H9 (cell line): Measurements from ENCODE around the gene MLLT3. TPM values are rescaled to one million over a fixed set of nuclear protein-coding genes. Genes with fewer than 3 reads are reported as not detected.

Experiments used
- DNase-seq: peaks from one replicate; pipeline ENCODE4 v3.0.0-alpha.2; 2017
- H2AFZ ChIP-seq: one replicate; pipeline ENCODE4 v1.6.1; 2013; ENCODE audit warnings: mild to moderate bottlenecking, low read length, control low read depth, moderate library complexity
- H2AK5ac ChIP-seq: 2 replicates; pipeline ENCODE4 v1.6.1; 2013; ENCODE audit warnings: low read length, control low read depth, mixed read lengths; ENCODE audit not compliant: insufficient read length
- H2BK120ac ChIP-seq: one replicate; pipeline ENCODE4 v1.6.1; 2013; ENCODE audit warnings: low read depth, mild to moderate bottlenecking, low read length, control low read depth, inconsistent platforms; ENCODE audit not compliant: poor library complexity, severe bottlenecking
- H2BK12ac ChIP-seq: 2 replicates; pipeline ENCODE4 v1.6.1; 2013; ENCODE audit warnings: low read length, control low read depth, mixed read lengths, low read depth; ENCODE audit not compliant: insufficient read length
- H2BK15ac ChIP-seq: 2 replicates; pipeline ENCODE4 v1.6.1; 2013; ENCODE audit warnings: low read depth, low read length, control low read depth
- H2BK20ac ChIP-seq: one replicate; pipeline ENCODE4 v1.6.1; 2013; ENCODE audit warnings: low read depth, mild to moderate bottlenecking, low read length, control low read depth, inconsistent platforms; ENCODE audit not compliant: poor library complexity, severe bottlenecking
- H2BK5ac ChIP-seq: 2 replicates; pipeline ENCODE4 v1.6.1; 2013; ENCODE audit warnings: low read length, control low read depth, mixed read lengths; ENCODE audit not compliant: insufficient read length
- H3K14ac ChIP-seq: 2 replicates; pipeline ENCODE4 v1.6.1; 2013; ENCODE audit warnings: low read length, control low read depth; ENCODE audit not compliant: insufficient read depth
- H3K18ac ChIP-seq: 2 replicates; pipeline ENCODE4 v1.6.1; 2013; ENCODE audit warnings: low read depth, mild to moderate bottlenecking, mixed read lengths, low read length, control low read depth; ENCODE audit not compliant: insufficient read length
- H3K23ac ChIP-seq: 2 replicates; pipeline ENCODE4 v1.6.1; 2013; ENCODE audit warnings: low read length, control low read depth, mixed read lengths, low read depth; ENCODE audit not compliant: insufficient read length
- H3K23me2 ChIP-seq: 2 replicates; pipeline ENCODE4 v1.6.1; 2013; ENCODE audit warnings: low read depth, mild to moderate bottlenecking, mixed read lengths, low read length, control low read depth; ENCODE audit not compliant: insufficient read length, poor library complexity, severe bottlenecking
- H3K27ac ChIP-seq: 2 replicates; pipeline ENCODE4 v1.5.1; 2013; ENCODE audit warnings: low read length, control low read depth, mixed read lengths, low read depth; ENCODE audit not compliant: insufficient read length
- H3K27me3 ChIP-seq: 2 replicates; pipeline ENCODE4 v1.6.1; 2013; ENCODE audit warnings: low read length, control low read depth, inconsistent platforms; ENCODE audit not compliant: insufficient read depth
- H3K4ac ChIP-seq: 2 replicates; pipeline ENCODE4 v1.6.1; 2013; ENCODE audit warnings: low read depth, mild to moderate bottlenecking, control low read depth, inconsistent platforms, low read length, moderate library complexity
- H3K4me1 ChIP-seq: 2 replicates; pipeline ENCODE4 v1.6.1; 2013; ENCODE audit warnings: low read length, control low read depth, inconsistent platforms; ENCODE audit not compliant: insufficient read depth
- H3K4me2 ChIP-seq: 2 replicates; pipeline ENCODE4 v1.6.1; 2013; ENCODE audit warnings: low read length, control low read depth, mixed read lengths; ENCODE audit not compliant: insufficient read length, insufficient read depth
- H3K56ac ChIP-seq: 2 replicates; pipeline ENCODE4 v1.6.1; 2013; ENCODE audit warnings: low read depth, mild to moderate bottlenecking, mixed read lengths, low read length, control low read depth; ENCODE audit not compliant: insufficient read length
- H3K79me1 ChIP-seq: 2 replicates; pipeline ENCODE4 v1.6.1; 2013; ENCODE audit warnings: low read depth, mild to moderate bottlenecking, moderate library complexity, low read length, control low read depth, inconsistent platforms; ENCODE audit not compliant: insufficient read depth, poor library complexity, severe bottlenecking
- H3K79me2 ChIP-seq: 2 replicates; pipeline ENCODE4 v1.6.1; 2013; ENCODE audit warnings: low read length, control low read depth, inconsistent platforms; ENCODE audit not compliant: insufficient read depth
- H3K9ac ChIP-seq: 2 replicates; pipeline ENCODE4 v1.6.1; 2013; ENCODE audit warnings: low read length, control low read depth, mixed read lengths; ENCODE audit not compliant: insufficient read length; ENCODE audit errors: extremely low read depth
- H3K9me3 ChIP-seq: one replicate; pipeline ENCODE4 v1.6.1; 2013; ENCODE audit warnings: low read depth, low read length, inconsistent platforms; ENCODE audit not compliant: control insufficient read depth
- H3T11ph ChIP-seq: one replicate; pipeline ENCODE4 v1.6.1; 2013; ENCODE audit warnings: mild to moderate bottlenecking, low read length, control low read depth, inconsistent platforms
- H4K20me1 ChIP-seq: one replicate; pipeline ENCODE4 v1.6.1; 2013; ENCODE audit not compliant: control insufficient read depth, insufficient read length, insufficient read depth
- H4K5ac ChIP-seq: 2 replicates; pipeline ENCODE4 v1.6.1; 2013; ENCODE audit warnings: low read depth, mild to moderate bottlenecking, mixed read lengths, low read length, control low read depth; ENCODE audit not compliant: insufficient read length
- H4K8ac ChIP-seq: replicated peaks from 2 replicates; pipeline ENCODE4 v1.6.1; 2013; ENCODE audit warnings: low read length, control low read depth, mixed read lengths, low read depth; ENCODE audit not compliant: insufficient read length
- H4K91ac ChIP-seq: 2 replicates; pipeline ENCODE4 v1.6.1; 2013; ENCODE audit warnings: low read depth, mild to moderate bottlenecking, moderate library complexity, mixed read lengths, low read length, control low read depth; ENCODE audit not compliant: insufficient read length
- H3K27ac Mint-ChIP-seq, 3 experiments: 2 replicates in 2 of 3; 3 replicates in 1 of 3; pipeline ENCODE4 v1.8.0; 2020 to 2021; ENCODE audit warnings: mixed read lengths in 3 of 3, mild to moderate bottlenecking in 1 of 3, moderate library complexity in 1 of 3
- H3K27me3 Mint-ChIP-seq: 2 replicates; pipeline ENCODE4 v1.8.0; 2021; ENCODE audit warnings: low read depth, mild to moderate bottlenecking, moderate library complexity, mixed read lengths
- H3K36me3 Mint-ChIP-seq, 3 experiments: 2 replicates in 2 of 3; 3 replicates in 1 of 3; pipeline ENCODE4 v1.8.0; 2020 to 2021; ENCODE audit warnings: low read depth in 3 of 3, mixed read lengths in 3 of 3; ENCODE audit not compliant: insufficient read depth in 1 of 3
- H3K4me1 Mint-ChIP-seq, 2 experiments: 2 replicates each; pipeline ENCODE4 v1.8.0; 2020; ENCODE audit warnings: mixed read lengths in 2 of 2
- H3K4me3 Mint-ChIP-seq, 2 experiments: 2 replicates in 1 of 2; 3 replicates in 1 of 2; pipeline ENCODE4 v1.8.0; 2020 to 2021; ENCODE audit warnings: mild to moderate bottlenecking in 2 of 2, mixed read lengths in 2 of 2, moderate library complexity in 1 of 2
- H3K9me3 Mint-ChIP-seq, 2 experiments: 2 replicates in 1 of 2; 3 replicates in 1 of 2; pipeline ENCODE4 v1.8.0; 2020; ENCODE audit warnings: mild to moderate bottlenecking in 2 of 2, mixed read lengths in 2 of 2, moderate library complexity in 1 of 2
- WGBS: extraction: QIAGEN DNeasy Blood & Tissue Kit; methylation state at CpG from one replicate; pipeline ENCODE4 v1.1.7; 2013; ENCODE audit warnings: missing lambda C conversion rate, low lambda C conversion rate, mixed read lengths; ENCODE audit not compliant: insufficient read length; ENCODE audit errors: extremely low coverage; 5-methylcytosine and 5-hydroxymethylcytosine counted together
- total RNA-seq: library from RNA; stranded (reverse); gene quantifications from 2 replicates; pipeline ENCODE4 v1.2.1, GENCODE V29; 2021
- TF ChIP-seq, protein P1 (sequence below): fragments of 200-600 bp; sonication (generic); conservative IDR thresholded peaks from 3 replicates; pipeline ENCODE4 v1.8.0; 2021; ENCODE audit warnings: antibody characterized with exemption, mild to moderate bottlenecking

MLLT3 gene
- total RNA-seq, 1 experiment from 2014 or later = 3.9 TPM

- H3K9me3 Mint-ChIP-seq = no peaks in the 10 kb centered on the region
- WGBS = no CpG with 5 or more reads among the region's 2 CpGs
- peaks cover 21 to 31% of the 10 kb centered on the region in 2 experiments for H3K4me1 Mint-ChIP-seq
- H3K36me3 Mint-ChIP-seq = no peaks in the 10 kb centered on the region
- H2AFZ ChIP-seq = no peak overlapping the region
- no peaks in the 10 kb centered on the region for H3K23me2 ChIP-seq
- H3K27ac ChIP-seq = no peak overlapping the region
- H2BK12ac ChIP-seq = no peak overlapping the region
- H3K27me3 Mint-ChIP-seq = no peaks in the 10 kb centered on the region
- H2BK5ac ChIP-seq = no peak overlapping the region
- H3K4me3 Mint-ChIP-seq = no peak overlapping the region
- no peak overlapping the region for H2BK15ac ChIP-seq
- TF ChIP-seq, protein P1, sequence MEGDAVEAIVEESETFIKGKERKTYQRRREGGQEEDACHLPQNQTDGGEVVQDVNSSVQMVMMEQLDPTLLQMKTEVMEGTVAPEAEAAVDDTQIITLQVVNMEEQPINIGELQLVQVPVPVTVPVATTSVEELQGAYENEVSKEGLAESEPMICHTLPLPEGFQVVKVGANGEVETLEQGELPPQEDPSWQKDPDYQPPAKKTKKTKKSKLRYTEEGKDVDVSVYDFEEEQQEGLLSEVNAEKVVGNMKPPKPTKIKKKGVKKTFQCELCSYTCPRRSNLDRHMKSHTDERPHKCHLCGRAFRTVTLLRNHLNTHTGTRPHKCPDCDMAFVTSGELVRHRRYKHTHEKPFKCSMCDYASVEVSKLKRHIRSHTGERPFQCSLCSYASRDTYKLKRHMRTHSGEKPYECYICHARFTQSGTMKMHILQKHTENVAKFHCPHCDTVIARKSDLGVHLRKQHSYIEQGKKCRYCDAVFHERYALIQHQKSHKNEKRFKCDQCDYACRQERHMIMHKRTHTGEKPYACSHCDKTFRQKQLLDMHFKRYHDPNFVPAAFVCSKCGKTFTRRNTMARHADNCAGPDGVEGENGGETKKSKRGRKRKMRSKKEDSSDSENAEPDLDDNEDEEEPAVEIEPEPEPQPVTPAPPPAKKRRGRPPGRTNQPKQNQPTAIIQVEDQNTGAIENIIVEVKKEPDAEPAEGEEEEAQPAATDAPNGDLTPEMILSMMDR = no peak
- no peak overlapping the region for H3K23ac ChIP-seq
- H2BK120ac ChIP-seq = no peak overlapping the region
- no peak overlapping the region for H4K8ac ChIP-seq
- no peak overlapping the region for H3K18ac ChIP-seq
- H2AK5ac ChIP-seq = no peak overlapping the region
- H4K91ac ChIP-seq = no peak overlapping the region
- H3K79me2 ChIP-seq = no peaks in the 10 kb centered on the region
- H3K4me2 ChIP-seq = no peak overlapping the region
- H3K14ac ChIP-seq = no peak overlapping the region
- no peaks in the 10 kb centered on the region for H3K27me3 ChIP-seq
- no peak overlapping the region for H2BK20ac ChIP-seq
- DNase-seq = no peak
- H3T11ph ChIP-seq = no peak overlapping the region
- H3K4ac ChIP-seq = no peak overlapping the region
- no peaks in the 10 kb centered on the region for H4K20me1 ChIP-seq
- H3K9ac ChIP-seq = no peak overlapping the region
- no peaks in the 10 kb centered on the region for H3K4me1 ChIP-seq
- no peak overlapping the region for H3K27ac Mint-ChIP-seq
- no peaks in the 10 kb centered on the region for H3K9me3 ChIP-seq
- no peaks in the 10 kb centered on the region for H3K79me1 ChIP-seq
- no peak overlapping the region for H3K56ac ChIP-seq
- no peak overlapping the region for H4K5ac ChIP-seq
Observed at GRCh38 chr9:20396509-20396908, 225.8 kb downstream of the MLLT3 start.
